HEK293 (cell line): ENCODE data around the gene CLIP4.

Experiments used
- CTCF ChIA-PET: fragments of 350-600 bp; formaldehyde crosslinking; extraction: SDS; loops from one replicate; lab custom pipeline; 2021; ENCODE audit warnings: antibody characterized with exemption; lab: Yijun Ruan, JAX
- POLR2A ChIA-PET: fragments of 300-600 bp; formaldehyde crosslinking; extraction: SDS; loops from one replicate; lab custom pipeline; 2020; ENCODE audit warnings: antibody characterized with exemption, inconsistent platforms; lab: Yijun Ruan, JAX
- H3K27ac ChIP-seq: fragments of 200-500 bp; sonication (Bioruptor generic); 2 replicates; pipeline ENCODE4 v1.5.1; 2014; ENCODE audit warnings: low read depth, low read length, control low read depth, inconsistent platforms; ENCODE audit errors: extremely low read depth
- H3K36me3 ChIP-seq, 2 experiments: fragments of 200-500 bp in 1 of 2; sonication (Bioruptor generic) in 1 of 2; 1 replicate in 1 of 2; 2 replicates in 1 of 2; pipeline ENCODE4 v1.5.1; 2014 to 2017; ENCODE audit warnings: inconsistent platforms in 2 of 2, low read length in 2 of 2; ENCODE audit not compliant: control insufficient read depth in 2 of 2, insufficient read depth in 1 of 2
- H3K4me1 ChIP-seq: fragments of 200-500 bp; sonication (Bioruptor generic); 2 replicates; pipeline ENCODE4 v1.5.1; 2014; ENCODE audit warnings: mild to moderate bottlenecking, low read length, inconsistent platforms; ENCODE audit not compliant: control insufficient read depth, insufficient read depth
- H3K4me3 ChIP-seq: 2 replicates; pipeline ENCODE4 v1.5.1; 2011; ENCODE audit warnings: low read depth, mild to moderate bottlenecking, control low read depth, low read length, moderate library complexity
- H3K9me3 ChIP-seq: fragments of 200-500 bp; sonication (Bioruptor generic); 2 replicates; pipeline ENCODE4 v1.5.1; 2014; ENCODE audit warnings: low read depth, low read length, inconsistent platforms; ENCODE audit not compliant: control insufficient read depth, insufficient read depth
- HOXD13 ChIP-seq: sonication (generic); formaldehyde crosslinking; IDR thresholded peaks from 2 replicates; pipeline ENCODE4 v1.8.0; 2022; ENCODE audit warnings: missing genetic modification reagents, borderline replicate concordance
- MYNN ChIP-seq: fragments of 450-650 bp; formaldehyde crosslinking; IDR thresholded peaks from 2 replicates; pipeline ENCODE4 v1.5.1; 2016; ENCODE audit warnings: missing biosample characterization, missing genetic modification characterization, borderline replicate concordance
- SALL2 ChIP-seq: fragments of 450-650 bp; formaldehyde crosslinking; IDR thresholded peaks from 2 replicates; pipeline ENCODE4 v1.5.0; 2017; ENCODE audit warnings: missing biosample characterization, mild to moderate bottlenecking, missing genetic modification characterization, borderline replicate concordance
- TSHZ1 ChIP-seq: fragments of 450-650 bp; formaldehyde crosslinking; IDR thresholded peaks from 2 replicates; pipeline ENCODE4 v1.5.1; 2016; ENCODE audit warnings: missing biosample characterization, missing genetic modification characterization, borderline replicate concordance
- ZBTB49 ChIP-seq: fragments of 450-650 bp; formaldehyde crosslinking; IDR thresholded peaks from 2 replicates; pipeline ENCODE4 v1.5.1; 2016; ENCODE audit warnings: missing biosample characterization, missing genetic modification characterization, low read depth
- ZFHX2 ChIP-seq: fragments of 450-650 bp; formaldehyde crosslinking; conservative IDR thresholded peaks from 2 replicates; pipeline ENCODE4 v1.5.1; 2016; ENCODE audit warnings: missing biosample characterization, missing genetic modification characterization
- ZNF155 ChIP-seq: fragments of 450-650 bp; formaldehyde crosslinking; IDR thresholded peaks from 2 replicates; pipeline ENCODE4 v1.5.1; 2016; ENCODE audit warnings: missing biosample characterization, missing genetic modification characterization
- ZNF211 ChIP-seq: fragments of 450-650 bp; formaldehyde crosslinking; IDR thresholded peaks from 2 replicates; pipeline ENCODE4 v1.5.1; 2016; ENCODE audit warnings: low read depth, missing biosample characterization, missing genetic modification characterization
- ZNF292 ChIP-seq: fragments of 450-650 bp; formaldehyde crosslinking; IDR thresholded peaks from 2 replicates; pipeline ENCODE4 v1.5.1; 2016; ENCODE audit warnings: low read depth, missing biosample characterization, missing genetic modification characterization, borderline replicate concordance
- ZNF394 ChIP-seq: fragments of 450-650 bp; formaldehyde crosslinking; IDR thresholded peaks from 2 replicates; pipeline ENCODE4 v1.5.1; 2016; ENCODE audit warnings: missing biosample characterization, missing genetic modification characterization, mild to moderate bottlenecking, moderate library complexity, borderline replicate concordance
- ZNF529 ChIP-seq: fragments of 450-650 bp; formaldehyde crosslinking; IDR thresholded peaks from 2 replicates; pipeline ENCODE4 v1.5.1; 2017; ENCODE audit warnings: missing genetic modification characterization, missing biosample characterization; ENCODE audit not compliant: insufficient replicate concordance
- ZNF580 ChIP-seq: fragments of 450-650 bp; formaldehyde crosslinking; IDR thresholded peaks from 2 replicates; pipeline ENCODE4 v1.5.1; 2016; ENCODE audit warnings: missing biosample characterization, missing genetic modification characterization
- ZNF629 ChIP-seq: fragments of 450-650 bp; formaldehyde crosslinking; IDR thresholded peaks from 2 replicates; pipeline ENCODE4 v1.5.1; 2017; ENCODE audit warnings: missing biosample characterization, missing genetic modification characterization
- ZNF660 ChIP-seq: fragments of 450-650 bp; IDR thresholded peaks from 2 replicates; pipeline ENCODE4 v1.5.1; 2018; ENCODE audit warnings: missing biosample characterization, mild to moderate bottlenecking, missing genetic modification characterization
- ZNF664 ChIP-seq: fragments of 450-650 bp; formaldehyde crosslinking; IDR thresholded peaks from 2 replicates; pipeline ENCODE4 v1.5.1; 2016; ENCODE audit warnings: missing biosample characterization, missing genetic modification characterization
- ZNF76 ChIP-seq: fragments of 450-650 bp; formaldehyde crosslinking; IDR thresholded peaks from 2 replicates; pipeline ENCODE4; 2016; ENCODE audit warnings: low read depth, missing biosample characterization, missing genetic modification characterization, borderline replicate concordance
- TF ChIP-seq, protein P1 (sequence below): fragments of 450-650 bp; formaldehyde crosslinking; IDR thresholded peaks from 2 replicates; pipeline ENCODE4 v1.5.1; 2016; ENCODE audit warnings: missing biosample characterization, missing genetic modification characterization
- TF ChIP-seq, protein P2 (sequence below): fragments of 450-650 bp; formaldehyde crosslinking; IDR thresholded peaks from 2 replicates; pipeline ENCODE4 v1.5.1; 2017; ENCODE audit warnings: missing biosample characterization, missing genetic modification characterization

The CLIP4 gene

GRCh38 chr2:29130295-29130694 is 15.1 kb downstream of the CLIP4 start:
- CTCF ChIA-PET, result interaction anchor here (0.6 to 1.6 kb wide), 3 partner anchors 10 to 895 kb away, joined by 3 read pairs; no protein-coding TSS in a partner anchor
- peaks cover 17 to 34% of the 10 kb centered on the region in 2 experiments for H3K36me3 ChIP-seq
- no peaks in the 10 kb centered on the region for H3K9me3 ChIP-seq
- H3K27ac ChIP-seq, result no peak overlapping the region
- no peak overlapping the region for H3K4me3 ChIP-seq
- TF ChIP-seq MYNN (no peak), ZNF292 (tag by site-specific recombination) (no peak), ZFHX2 (tag by site-specific recombination) (0 out of 2 replicates have a peak, but pooled peaks have one; percentile 16), ZNF529 (tag by site-specific recombination) (no peak)
- TF ChIP-seq, all 188 proteins: peak for 1
- no peaks in the 10 kb centered on the region; the same call in 1 of the 2 replicates for H3K4me1 ChIP-seq
- POLR2A ChIA-PET, result no interaction called here

GRCh38 chr2:29134933-29135332 is 19.7 kb downstream of the CLIP4 start:
- Histone ChIP-seq H3K36me3 (peaks cover 25 to 44% of the 10 kb centered on the region in 2 experiments), H3K4me1 (no peaks in the 10 kb centered on the region), H3K4me3 (no peak overlapping the region), H3K9me3 (no peaks in the 10 kb centered on the region), H3K27ac (no peak overlapping the region)
- CTCF ChIA-PET, result no interaction called here
- TF ChIP-seq ZNF76 (tag by site-specific recombination) (no peak), ZNF155 (tag by site-specific recombination) (no peak), ZNF629 (tag by site-specific recombination) (no peak), TSHZ1 (tag by site-specific recombination) (no peak)
- TF ChIP-seq, protein P1, sequence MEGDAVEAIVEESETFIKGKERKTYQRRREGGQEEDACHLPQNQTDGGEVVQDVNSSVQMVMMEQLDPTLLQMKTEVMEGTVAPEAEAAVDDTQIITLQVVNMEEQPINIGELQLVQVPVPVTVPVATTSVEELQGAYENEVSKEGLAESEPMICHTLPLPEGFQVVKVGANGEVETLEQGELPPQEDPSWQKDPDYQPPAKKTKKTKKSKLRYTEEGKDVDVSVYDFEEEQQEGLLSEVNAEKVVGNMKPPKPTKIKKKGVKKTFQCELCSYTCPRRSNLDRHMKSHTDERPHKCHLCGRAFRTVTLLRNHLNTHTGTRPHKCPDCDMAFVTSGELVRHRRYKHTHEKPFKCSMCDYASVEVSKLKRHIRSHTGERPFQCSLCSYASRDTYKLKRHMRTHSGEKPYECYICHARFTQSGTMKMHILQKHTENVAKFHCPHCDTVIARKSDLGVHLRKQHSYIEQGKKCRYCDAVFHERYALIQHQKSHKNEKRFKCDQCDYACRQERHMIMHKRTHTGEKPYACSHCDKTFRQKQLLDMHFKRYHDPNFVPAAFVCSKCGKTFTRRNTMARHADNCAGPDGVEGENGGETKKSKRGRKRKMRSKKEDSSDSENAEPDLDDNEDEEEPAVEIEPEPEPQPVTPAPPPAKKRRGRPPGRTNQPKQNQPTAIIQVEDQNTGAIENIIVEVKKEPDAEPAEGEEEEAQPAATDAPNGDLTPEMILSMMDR, result no peak
- POLR2A ChIA-PET, result no interaction called here

GRCh38 chr2:29139152-29139551 is 23.9 kb downstream of the CLIP4 start:
- POLR2A ChIA-PET, result no interaction called here
- no peak for TF ChIP-seq HOXD13 (CRISPR knock-in tag)
- no peak for TF ChIP-seq ZBTB49 (tag by site-specific recombination)
- TF ChIP-seq, protein P2, sequence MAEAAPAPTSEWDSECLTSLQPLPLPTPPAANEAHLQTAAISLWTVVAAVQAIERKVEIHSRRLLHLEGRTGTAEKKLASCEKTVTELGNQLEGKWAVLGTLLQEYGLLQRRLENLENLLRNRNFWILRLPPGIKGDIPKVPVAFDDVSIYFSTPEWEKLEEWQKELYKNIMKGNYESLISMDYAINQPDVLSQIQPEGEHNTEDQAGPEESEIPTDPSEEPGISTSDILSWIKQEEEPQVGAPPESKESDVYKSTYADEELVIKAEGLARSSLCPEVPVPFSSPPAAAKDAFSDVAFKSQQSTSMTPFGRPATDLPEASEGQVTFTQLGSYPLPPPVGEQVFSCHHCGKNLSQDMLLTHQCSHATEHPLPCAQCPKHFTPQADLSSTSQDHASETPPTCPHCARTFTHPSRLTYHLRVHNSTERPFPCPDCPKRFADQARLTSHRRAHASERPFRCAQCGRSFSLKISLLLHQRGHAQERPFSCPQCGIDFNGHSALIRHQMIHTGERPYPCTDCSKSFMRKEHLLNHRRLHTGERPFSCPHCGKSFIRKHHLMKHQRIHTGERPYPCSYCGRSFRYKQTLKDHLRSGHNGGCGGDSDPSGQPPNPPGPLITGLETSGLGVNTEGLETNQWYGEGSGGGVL (tag by site-specific recombination), result no peak
- no peak for TF ChIP-seq ZNF629 (tag by site-specific recombination)
- TF ChIP-seq ZNF664, result no peak
- no peak for TF ChIP-seq ZNF660 (tag by site-specific recombination)
- no peak for TF ChIP-seq ZNF580 (tag by site-specific recombination)
- no peak for TF ChIP-seq ZNF394 (tag by site-specific recombination)
- no peak for TF ChIP-seq SALL2 (tag by site-specific recombination)
- TF ChIP-seq ZNF211 (tag by site-specific recombination), result no peak
- TF ChIP-seq, all 188 proteins: peak for 0
- H3K27ac ChIP-seq, result no peak overlapping the region
- peaks cover 13 to 30% of the 10 kb centered on the region in 2 experiments for H3K36me3 ChIP-seq
- CTCF ChIA-PET, result interaction anchor here (0.6 to 0.7 kb wide), 2 partner anchors 10 to 100 kb away, joined by 3 read pairs; no protein-coding TSS in a partner anchor
- no peak overlapping the region for H3K4me3 ChIP-seq
- no peaks in the 10 kb centered on the region for H3K9me3 ChIP-seq
- no peaks in the 10 kb centered on the region for H3K4me1 ChIP-seq
